SU-DHL-6 (cell line): ENCODE measurements around the gene KCNE4.

Source experiments
- CTCF ChIP-seq: fragments of 200-600 bp; sonication (generic); IDR thresholded peaks from one replicate; pipeline ENCODE4 v1.5.1; 2017; ENCODE audit warnings: antibody characterized with exemption, mild to moderate bottlenecking, low read length, moderate library complexity; ENCODE audit not compliant: insufficient read depth, poor library complexity, severe bottlenecking
- EZH2phosphoT487 ChIP-seq: fragments of 200-600 bp; sonication (generic), shearing (Covaris generic); conservative IDR thresholded peaks from 2 replicates; pipeline ENCODE4 v1.6.1; 2018; ENCODE audit warnings: mild to moderate bottlenecking, antibody characterized with exemption, low read length, moderate library complexity, mixed read lengths

GRCh38 chr2:223082706-223083105 lies 30.7 kb downstream of the KCNE4 start:
- TF ChIP-seq CTCF (no peak), EZH2phosphoT487 (no peak)
